ENCODE results near the gene PRRT2.

GRCh38 chr16:29842732-29843346, 30.8 kb downstream of the PRRT2 start:
- TF ChIP-seq POLR2AphosphoS5 (IDR thresholded peaks at IDR 0.05; ENCODE audit: low read depth, low read length) (no peak), SIN3A (IDR thresholded peaks at IDR 0.05; ENCODE audit: borderline replicate concordance, insufficient read depth, low read depth, low read length) (no peak)

All from Panc1 (cell line).